Astrocyte of the cerebellum (primary cell): Measurements from ENCODE around the gene ANKRD29.
"Not testable (repeated sequence)": the region's sequence is repeated elsewhere in the genome, so short reads cannot be mapped to it uniquely, and the experiment has no call there.

Experiments used
- DNase-seq: peaks from one replicate; pipeline ENCODE4 v3.0.0-alpha.2; 2011; ENCODE audit warnings: low read depth
- H3K4me3 ChIP-seq: 2 replicates; pipeline ENCODE4 v1.5.1; 2011; ENCODE audit warnings: mild to moderate bottlenecking, low read depth, low read length, moderate library complexity
- in situ Hi-C: cut with HindIII; loops from 2 replicates; pipeline ENCODE4 v1.10.0; 2017; ENCODE audit warnings: low sequenced_read_pairs
- TF ChIP-seq, protein P1 (sequence below): IDR thresholded peaks from 2 replicates; pipeline ENCODE4 v1.5.1; 2012; ENCODE audit warnings: low read length, low read depth, moderate library complexity, mild to moderate bottlenecking; ENCODE audit errors: missing control alignments

Gene ANKRD29

DNA sequence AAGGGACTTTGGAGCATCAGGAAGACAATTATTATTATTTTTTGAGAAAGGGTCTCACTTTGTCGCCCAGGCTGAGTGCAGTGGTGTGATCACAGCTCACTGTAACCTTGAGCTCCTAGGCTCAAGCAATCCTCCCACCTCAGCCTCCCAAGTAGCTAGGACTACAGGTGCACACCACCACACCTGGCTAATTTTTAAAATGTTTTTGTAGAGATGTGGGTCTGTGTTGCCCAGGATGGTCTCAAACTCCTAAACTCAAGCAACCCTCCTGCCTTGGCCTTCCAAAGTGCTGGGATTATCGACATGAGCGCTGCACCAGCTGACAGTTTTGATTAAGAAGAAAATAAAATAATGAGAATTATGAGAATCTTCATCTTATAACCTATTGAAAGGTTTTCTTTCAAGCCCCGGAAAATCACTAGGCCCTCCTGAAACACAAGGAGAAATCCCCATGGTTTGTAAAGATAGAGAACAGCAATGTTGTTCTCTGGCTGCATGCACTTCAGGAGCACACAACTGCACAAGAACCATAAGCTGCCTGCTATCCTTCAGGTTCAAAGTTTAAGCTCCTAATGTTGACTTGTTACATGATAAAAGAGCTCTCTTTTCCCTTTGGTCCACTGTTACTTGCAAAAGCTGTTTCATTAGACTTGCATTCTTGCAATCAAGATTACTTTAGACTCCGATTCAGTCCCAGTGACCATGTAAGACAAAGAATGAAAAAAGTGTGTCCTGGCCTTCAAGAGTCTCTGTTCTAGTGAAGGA is 93.2 kb downstream of the ANKRD29 start:
- in situ Hi-C loops, result no loop called here
- no peak for DNase-seq
- no peak overlapping the region for H3K4me3 ChIP-seq
- TF ChIP-seq, protein P1, sequence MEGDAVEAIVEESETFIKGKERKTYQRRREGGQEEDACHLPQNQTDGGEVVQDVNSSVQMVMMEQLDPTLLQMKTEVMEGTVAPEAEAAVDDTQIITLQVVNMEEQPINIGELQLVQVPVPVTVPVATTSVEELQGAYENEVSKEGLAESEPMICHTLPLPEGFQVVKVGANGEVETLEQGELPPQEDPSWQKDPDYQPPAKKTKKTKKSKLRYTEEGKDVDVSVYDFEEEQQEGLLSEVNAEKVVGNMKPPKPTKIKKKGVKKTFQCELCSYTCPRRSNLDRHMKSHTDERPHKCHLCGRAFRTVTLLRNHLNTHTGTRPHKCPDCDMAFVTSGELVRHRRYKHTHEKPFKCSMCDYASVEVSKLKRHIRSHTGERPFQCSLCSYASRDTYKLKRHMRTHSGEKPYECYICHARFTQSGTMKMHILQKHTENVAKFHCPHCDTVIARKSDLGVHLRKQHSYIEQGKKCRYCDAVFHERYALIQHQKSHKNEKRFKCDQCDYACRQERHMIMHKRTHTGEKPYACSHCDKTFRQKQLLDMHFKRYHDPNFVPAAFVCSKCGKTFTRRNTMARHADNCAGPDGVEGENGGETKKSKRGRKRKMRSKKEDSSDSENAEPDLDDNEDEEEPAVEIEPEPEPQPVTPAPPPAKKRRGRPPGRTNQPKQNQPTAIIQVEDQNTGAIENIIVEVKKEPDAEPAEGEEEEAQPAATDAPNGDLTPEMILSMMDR, result no peak

- DNase-seq, result no peak
- TF ChIP-seq, protein P1, result no peak
- no peak overlapping the region for H3K4me3 ChIP-seq
- in situ Hi-C loops, result no loop called here
These were observed 94.2 kb downstream of the ANKRD29 start for GRCh38 chr18:23568281-23569138.

- TF ChIP-seq, protein P1, result no peak
- in situ Hi-C loops, result no loop called here
- no peak overlapping the region for H3K4me3 ChIP-seq
- DNase-seq, result no peak
These were observed 95.0 kb downstream of the ANKRD29 start for GRCh38 chr18:23567671-23568070.

- no peak for DNase-seq
- TF ChIP-seq, protein P1, result no peak
- in situ Hi-C loops, result no loop called here
- H3K4me3 ChIP-seq, result no peak overlapping the region
These were observed 96.7 kb downstream of the ANKRD29 start for GRCh38 chr18:23565916-23566547.

DNA sequence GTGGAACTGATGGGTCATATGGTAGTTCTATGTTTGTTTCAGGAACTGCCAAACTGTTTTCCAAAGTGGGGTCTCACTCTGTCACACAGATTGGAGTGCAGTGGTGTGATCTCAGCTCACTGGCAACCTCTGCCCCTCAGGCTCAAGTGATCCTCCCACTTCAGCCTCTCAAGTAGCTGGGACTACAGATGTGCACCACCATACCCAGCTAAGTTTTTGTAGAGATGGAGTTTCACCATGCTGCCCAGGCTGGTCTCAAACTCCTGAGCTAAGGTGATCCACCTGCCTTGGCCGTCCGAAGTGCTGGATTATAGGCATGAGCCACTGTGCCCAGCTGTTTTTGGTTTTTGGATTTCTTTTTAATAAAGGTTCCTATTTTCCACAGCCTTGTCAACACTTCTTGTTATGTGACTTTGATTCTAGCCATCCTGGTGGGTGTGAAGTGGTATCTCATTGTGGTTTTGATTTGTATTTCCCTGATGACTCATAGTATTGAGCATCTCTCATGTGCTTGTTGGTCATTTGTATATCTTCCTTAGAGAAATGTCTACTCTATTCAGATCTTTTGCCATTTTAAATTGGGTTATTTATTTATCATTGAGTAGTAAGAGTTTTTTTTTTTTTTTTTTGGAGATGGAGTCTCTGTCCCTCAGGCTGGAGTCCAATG is 99.2 kb downstream of the ANKRD29 start:
- DNase-seq, result no peak
- in situ Hi-C loops, result no loop called here
- TF ChIP-seq, protein P1, result no peak
- no peak overlapping the region for H3K4me3 ChIP-seq

- DNase-seq, result no peak
- in situ Hi-C loops, result no loop called here
- TF ChIP-seq, protein P1, result no peak
- no peak overlapping the region for H3K4me3 ChIP-seq
These were observed 102.5 kb downstream of the ANKRD29 start for GRCh38 chr18:23560186-23560585.

GRCh38 chr18:23557511-23557910 is 105.2 kb downstream of the ANKRD29 start:
- in situ Hi-C loops, DNase-seq, H3K4me3 ChIP-seq: not testable (repeated sequence)
